K562 (cell line): ENCODE data around the gene ALS2CL. TPM values are rescaled to one million over a fixed set of nuclear protein-coding genes. Genes with fewer than 3 reads are reported as not detected.

ENCODE experiments used
- ATAC-seq: fragments of 200-7000 bp; cut with Tn5 transposase; 3 replicates; pipeline ENCODE4 v1.9.1; 2020; ENCODE audit warnings: moderate library complexity
- BruUV-seq: library from RNA; stranded (reverse); fragments of 400-500 nt; replicated peaks from 2 replicates; lab custom pipeline; 2021; lab: Mats Ljungman, UMichigan
- CTCF ChIA-PET: fragments of 300-600 bp; formaldehyde crosslinking; extraction: SDS; loops from one replicate; lab custom pipeline; 2021; ENCODE audit warnings: low intra/inter-chr PET ratio; lab: Yijun Ruan, JAX
- POLR2A ChIA-PET: fragments of 300-600, 350-650 bp; sonication (Branson Sonifier 250); formaldehyde crosslinking; extraction: SDS; loops from one replicate; lab custom pipeline; 2021; ENCODE audit warnings: antibody characterized with exemption, inconsistent platforms; lab: Yijun Ruan, JAX
- DNase-seq, 4 experiments: peaks; one replicate each; pipeline versions ENCODE4 v3.0.0 to v3.0.0-alpha.2; 2011 to 2018; ENCODE audit warnings: low spot score in 3 of 4, mixed read lengths in 3 of 4; ENCODE audit errors: extremely low read depth in 1 of 4
- FAIRE-seq: peaks from 2 replicates; lab custom pipeline; 2011; peaks lifted over from hg19 to GRCh38; lab: Jason Lieb, UNC
- H2AFZ ChIP-seq: 2 replicates; pipeline ENCODE4 v1.6.0; 2011; ENCODE audit warnings: low read depth, low read length, control low read depth, inconsistent platforms
- H3K27ac ChIP-seq: fragments of 200-600 bp; 3 replicates; pipeline ENCODE4 v1.8.0; 2011; ENCODE audit warnings: low read depth, mild to moderate bottlenecking, control low read depth, inconsistent platforms, low read length, moderate library complexity, mixed read lengths; ENCODE audit errors: extremely low read depth
- H3K27me3 ChIP-seq, 2 experiments: fragments of 300-600 bp in 1 of 2; 2 replicates in 1 of 2; 3 replicates in 1 of 2; pipeline versions ENCODE4 v1.6.0 to v1.8.0; 2011; ENCODE audit warnings: inconsistent platforms in 2 of 2, low read length in 2 of 2, mild to moderate bottlenecking in 1 of 2, mixed read lengths in 1 of 2, moderate library complexity in 1 of 2; ENCODE audit not compliant: control insufficient read depth in 2 of 2, insufficient read depth in 2 of 2
- H3K36me3 ChIP-seq: fragments of 300-600 bp; 3 replicates; pipeline ENCODE4 v1.8.0; 2011; ENCODE audit warnings: mild to moderate bottlenecking, low read length, inconsistent platforms; ENCODE audit not compliant: control insufficient read depth, insufficient read depth
- H3K4me1 ChIP-seq, 2 experiments: fragments of 200-600 bp in 1 of 2; replicated peaks in 1 of 2; 2 replicates in 1 of 2; 3 replicates in 1 of 2; pipeline versions ENCODE4 v1.5.1 to v1.8.0; 2011; ENCODE audit warnings: inconsistent platforms in 2 of 2, low read length in 2 of 2, mild to moderate bottlenecking in 1 of 2, mixed read lengths in 1 of 2, moderate library complexity in 1 of 2; ENCODE audit not compliant: control insufficient read depth in 2 of 2, insufficient read depth in 2 of 2
- H3K4me2 ChIP-seq: 2 replicates; pipeline ENCODE4 v1.6.1; 2011; ENCODE audit warnings: low read length, control low read depth, inconsistent platforms, mixed read lengths; ENCODE audit not compliant: insufficient read depth
- H3K4me3 ChIP-seq: fragments of 200-600 bp; sonication (generic), shearing (Covaris generic); 2 replicates; pipeline ENCODE4 v1.5.1; 2016; ENCODE audit warnings: control low read depth, inconsistent platforms
- H3K79me2 ChIP-seq: fragments of 200-600 bp; 3 replicates; pipeline ENCODE4 v1.8.0; 2011; ENCODE audit warnings: low read length, inconsistent platforms; ENCODE audit not compliant: control insufficient read depth, insufficient read depth
- H3K9ac ChIP-seq, 2 experiments: 2 replicates each; pipeline versions ENCODE4 v1.6.0 to v1.6.1; 2011; ENCODE audit warnings: low read depth in 2 of 2, low read length in 2 of 2, control low read depth in 1 of 2, inconsistent platforms in 1 of 2, mild to moderate bottlenecking in 1 of 2, mixed read lengths in 1 of 2; ENCODE audit not compliant: insufficient read depth in 1 of 2
- H3K9me1 ChIP-seq: one replicate; pipeline ENCODE4 v1.6.0; 2011; ENCODE audit warnings: inconsistent platforms, mild to moderate bottlenecking, low read length, moderate library complexity; ENCODE audit not compliant: control insufficient read depth, insufficient read depth
- H3K9me3 ChIP-seq: replicated peaks from 2 replicates; pipeline ENCODE4 v1.5.1; 2011; ENCODE audit warnings: low read depth, low read length, inconsistent platforms; ENCODE audit not compliant: control insufficient read depth, insufficient read depth
- H4K20me1 ChIP-seq: replicated peaks from 2 replicates; pipeline ENCODE4 v1.6.1; 2011; ENCODE audit warnings: low read length, inconsistent platforms, mixed read lengths; ENCODE audit not compliant: control insufficient read depth, insufficient read depth
- NFIC ChIP-seq: fragments of 450-650 bp; IDR thresholded peaks from 2 replicates; pipeline ENCODE4 v1.6.1; 2017; ENCODE audit warnings: mild to moderate bottlenecking, inconsistent platforms
- RBM34 ChIP-seq: fragments of 200-400 bp; formaldehyde crosslinking; IDR thresholded peaks from 2 replicates; pipeline ENCODE4 v1.6.1; 2018; ENCODE audit warnings: low read length, borderline replicate concordance; ENCODE audit not compliant: insufficient read depth
- RFX1 ChIP-seq: fragments of 450-650 bp; IDR thresholded peaks from 2 replicates; pipeline ENCODE4 v1.6.1; 2016; ENCODE audit warnings: mild to moderate bottlenecking, moderate library complexity
- VEZF1 ChIP-seq: fragments of 200-800 bp; sonication (Bioruptor generic); IDR thresholded peaks from 2 replicates; pipeline ENCODE4 v1.6.1; 2017; ENCODE audit warnings: missing genetic modification characterization, missing compliant biosample characterization
- ZNF740 ChIP-seq, 3 experiments: fragments of 200-800 bp in 1 of 3; sonication (Bioruptor generic) in 1 of 3; sonication (generic) in 1 of 3; formaldehyde crosslinking in 1 of 3; IDR thresholded peaks; 2 replicates each; pipeline versions ENCODE4 v1.6.1 to v1.8.0; 2016 to 2022; ENCODE audit warnings: mild to moderate bottlenecking in 2 of 3, missing compliant biosample characterization in 2 of 3, missing genetic modification characterization in 2 of 3, missing genetic modification reagents in 1 of 3
- WGBS: fragments of 100-300 bp; shearing (Covaris generic); methylation state at CpG from one replicate; pipeline ENCODE4 v1.1.6; 2016; ENCODE audit warnings: low coverage, mixed read lengths; ENCODE audit not compliant: insufficient coverage; ENCODE audit errors: missing lambda C conversion rate; 5-methylcytosine and 5-hydroxymethylcytosine counted together
- in situ Hi-C: fragments of 300-500 bp; cut with MboI; formaldehyde crosslinking; loops from 4 replicates; pipeline ENCODE4 v1.15.0; 2018; ENCODE audit warnings: inconsistent platforms, mixed read lengths
- intact Hi-C: fragments of 100-400 bp; cut with micrococcal nuclease; formaldehyde crosslinking; loops from 2 replicates; pipeline ENCODE4 v1.14.2; 2022
- polyA plus RNA-seq, 8 experiments: library from polyadenylated mRNA; depleted of rRNA in 4 of 8; stranded (reverse) in 5 of 8; unstranded in 3 of 8; fragments of >200 nt; fragmentation: Nextera tagmentation in 2 of 8; fragmentation: Illumina TruSeq in 1 of 8; extraction: Ambion mirVana in 2 of 8; extraction: Trizol in 1 of 8; gene quantifications; 2 replicates each; pipeline versions ENCODE4 v1.2.1 to v1.2.3, GENCODE V29; 2011 to 2014; ENCODE audit warnings: inconsistent platforms in 1 of 8, missing spikeins in 1 of 8
- total RNA-seq, 7 experiments: library from RNA; depleted of rRNA in 6 of 7; stranded (reverse); fragments of >200 nt in 6 of 7; fragmentation: Illumina TruSeq in 2 of 7; extraction: Trizol in 2 of 7; gene quantifications; 2 replicates each; pipeline versions ENCODE4 v1.2.1 to v1.2.3, GENCODE V29; 2011 to 2021; ENCODE audit warnings: low replicate concordance in 1 of 7

ALS2CL gene
- total and polyA plus RNA-seq, 9 of the 15 experiments (the other 6 are each of a cell fraction or from before 2014, with no cell fraction given): 0.03 to 0.13 (median 0.05) TPM; not detected in 3

- intact Hi-C loops: loop anchor here (10.0 kb wide), 2 partner anchors 294 to 674 kb away; no protein-coding TSS in a partner anchor
- TF ChIP-seq ZNF740 (CRISPR knock-in tag; IDR thresholded peaks at IDR 0.05) (peak; percentile 79), ZNF740 (tag; IDR thresholded peaks at IDR 0.05) (peak in 1 of 2 experiments; percentile 55; a peak in 1 of 4 replicates), RBM34 (no peak), VEZF1 (CRISPR knock-in tag) (peak; percentile 45), RFX1 (peak; percentile 86), NFIC (peak; percentile 59)
- Histone ChIP-seq H3K4me2 (no peak overlapping the region), H3K9ac (no peak overlapping the region), H2AFZ (no peak overlapping the region), H3K9me1 (no peaks in the 10 kb centered on the region), H3K27me3 (peaks cover 6 to 40% of the 10 kb centered on the region in 2 experiments), H3K36me3 (no peaks in the 10 kb centered on the region), H3K4me1 (peaks cover 0 to 8% of the 10 kb centered on the region in 2 experiments; a peak in 2 of 5 replicates), H3K79me2 (no peaks in the 10 kb centered on the region), H3K27ac (no peak overlapping the region), H4K20me1 (peaks cover 21% of the 10 kb centered on the region), H3K9me3 (no peaks in the 10 kb centered on the region), H3K4me3 (no peak overlapping the region)
- DNase-seq (peak in 2 of 4 experiments; percentile 47 to 49), ATAC-seq (no peak), FAIRE-seq (no peak)
- no TSS peak for BruUV-seq
- WGBS: 3% methylated on average over 4 of the region's 4 CpGs
- CTCF ChIA-PET: no interaction called here
- POLR2A ChIA-PET: no interaction called here
- in situ Hi-C loops: no loop called here
Measured at GRCh38 chr3:46700772-46701171, 7.3 kb upstream of the ALS2CL start.
